Activated CD4-positive, CD25-positive, alpha-beta regulatory T cell (primary cell): ENCODE measurements around the gene USP13.
"Not testable (repeated sequence)": the region's sequence is repeated elsewhere in the genome, so short reads cannot be mapped to it uniquely, and the experiment has no call there.

Experiments used
- DNase-seq, 4 experiments: peaks; one replicate each; lab custom pipeline; 2025; lab: John Stamatoyannopoulos, UW

The USP13 gene, protein sequence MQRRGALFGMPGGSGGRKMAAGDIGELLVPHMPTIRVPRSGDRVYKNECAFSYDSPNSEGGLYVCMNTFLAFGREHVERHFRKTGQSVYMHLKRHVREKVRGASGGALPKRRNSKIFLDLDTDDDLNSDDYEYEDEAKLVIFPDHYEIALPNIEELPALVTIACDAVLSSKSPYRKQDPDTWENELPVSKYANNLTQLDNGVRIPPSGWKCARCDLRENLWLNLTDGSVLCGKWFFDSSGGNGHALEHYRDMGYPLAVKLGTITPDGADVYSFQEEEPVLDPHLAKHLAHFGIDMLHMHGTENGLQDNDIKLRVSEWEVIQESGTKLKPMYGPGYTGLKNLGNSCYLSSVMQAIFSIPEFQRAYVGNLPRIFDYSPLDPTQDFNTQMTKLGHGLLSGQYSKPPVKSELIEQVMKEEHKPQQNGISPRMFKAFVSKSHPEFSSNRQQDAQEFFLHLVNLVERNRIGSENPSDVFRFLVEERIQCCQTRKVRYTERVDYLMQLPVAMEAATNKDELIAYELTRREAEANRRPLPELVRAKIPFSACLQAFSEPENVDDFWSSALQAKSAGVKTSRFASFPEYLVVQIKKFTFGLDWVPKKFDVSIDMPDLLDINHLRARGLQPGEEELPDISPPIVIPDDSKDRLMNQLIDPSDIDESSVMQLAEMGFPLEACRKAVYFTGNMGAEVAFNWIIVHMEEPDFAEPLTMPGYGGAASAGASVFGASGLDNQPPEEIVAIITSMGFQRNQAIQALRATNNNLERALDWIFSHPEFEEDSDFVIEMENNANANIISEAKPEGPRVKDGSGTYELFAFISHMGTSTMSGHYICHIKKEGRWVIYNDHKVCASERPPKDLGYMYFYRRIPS

DNA sequence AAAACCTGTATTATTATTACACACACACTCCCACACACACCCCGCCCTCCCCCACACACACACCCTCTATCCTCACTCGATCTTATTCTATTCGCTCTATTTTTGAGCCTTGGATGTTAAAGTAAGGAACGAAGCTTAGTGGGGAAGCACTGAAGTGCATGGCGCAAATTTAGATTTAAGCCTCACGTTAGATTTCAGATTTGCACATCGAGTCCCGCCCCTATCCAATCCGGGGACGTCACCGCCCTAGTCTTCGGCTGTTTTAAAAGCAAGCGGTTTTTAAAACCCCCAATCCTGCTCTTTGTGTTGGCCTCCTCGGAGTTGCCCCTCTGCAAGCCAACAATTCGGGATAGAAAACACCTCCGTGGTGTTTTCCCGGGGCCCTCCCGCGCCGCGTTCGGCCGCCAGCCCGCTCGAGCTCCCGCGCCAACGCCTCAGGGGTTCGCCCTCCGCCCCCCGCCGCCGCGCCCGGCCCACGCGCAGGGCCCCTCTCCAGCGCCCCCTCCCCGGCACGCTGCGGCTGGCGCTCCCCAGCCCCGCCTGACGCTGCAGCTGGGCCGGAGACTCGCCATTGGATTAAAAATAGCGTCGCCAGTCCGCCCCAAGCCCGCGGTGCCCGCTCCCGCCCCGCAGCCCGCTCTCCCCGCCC is at the start of gene USP13:
Gene USP13, plus strand, starts transcription at position 594 of the 649 bp plus-strand sequence. CDS start 186 bp downstream, outside the sequence.
- peak; percentile 11 to 34 (median 22) for DNase-seq

- DNase-seq, result no peak
Measured at GRCh38 chr3:179603321-179603720, 49.5 kb upstream of the USP13 start.

- DNase-seq, result no peak
Measured at GRCh38 chr3:179603831-179604230, 49.0 kb upstream of the USP13 start.

GRCh38 chr3:179604321-179605078 is 48.3 kb upstream of the USP13 start, which contains the start of the genes MRPL47 and NDUFB5:
TSS of gene MRPL47 (minus strand) at chr3:179604638. CDS start at chr3:179604624, 14 bp downstream.
TSS of gene NDUFB5 (plus strand) at chr3:179604794. CDS start at chr3:179604816, 22 bp downstream.
- peak; percentile 78 to 87 (median 84) for DNase-seq

DNA sequence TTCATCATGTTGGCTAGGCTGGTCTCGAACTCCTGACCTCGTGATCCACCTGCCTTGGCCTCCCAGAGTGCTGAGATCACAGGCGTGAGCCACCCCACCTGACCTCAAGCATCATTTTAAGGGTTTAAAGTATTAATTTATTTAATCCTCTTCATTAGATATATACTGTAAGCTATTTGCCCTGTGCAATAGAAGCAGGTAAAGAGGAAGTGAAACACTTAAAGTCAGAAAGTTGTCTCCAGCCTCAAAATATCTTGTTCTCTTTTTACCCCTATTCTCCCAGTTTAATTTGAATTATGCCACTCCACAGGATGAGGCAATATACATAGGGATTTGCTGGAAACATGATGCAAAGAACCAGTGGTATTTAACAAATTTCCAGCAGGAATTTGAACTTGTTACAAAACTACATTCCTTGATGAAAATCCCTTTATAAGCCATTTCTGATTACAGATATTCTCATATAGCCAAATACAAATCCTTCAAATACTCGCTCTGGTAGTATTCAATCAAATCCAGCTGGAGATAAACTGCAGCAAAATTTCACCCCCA is 46.2 kb upstream of the USP13 start:
- no peak for DNase-seq

GRCh38 chr3:179608931-179609720 is 43.7 kb upstream of the USP13 start:
- no peak for DNase-seq

- DNase-seq, result no peak
Measured at GRCh38 chr3:179610066-179610465, 42.8 kb upstream of the USP13 start.

- DNase-seq, result no peak
Measured at GRCh38 chr3:179613807-179614206, 39.0 kb upstream of the USP13 start.

- no peak for DNase-seq
Measured at GRCh38 chr3:179615458-179616173, 37.2 kb upstream of the USP13 start.

DNA sequence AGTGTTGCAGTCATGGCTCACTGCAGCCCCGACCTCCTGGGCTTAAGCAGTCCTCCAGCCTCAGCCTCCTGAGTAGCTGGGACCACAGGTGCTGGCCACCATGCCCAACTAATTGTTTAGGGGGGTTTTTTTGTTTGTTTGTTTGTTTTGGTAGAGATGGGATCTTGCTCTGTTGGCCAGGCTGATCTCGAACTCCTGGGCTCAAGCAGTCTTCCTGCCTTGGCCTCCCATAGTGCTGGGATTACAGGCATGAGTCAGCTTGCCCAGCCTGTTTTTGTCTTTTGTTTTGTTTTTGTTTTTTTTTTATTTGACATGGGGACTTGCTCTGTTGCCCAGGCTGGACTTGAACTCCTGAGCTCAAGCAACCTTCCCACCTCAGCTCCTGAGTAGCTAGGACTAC is 30.8 kb upstream of the USP13 start:
- no peak for DNase-seq

GRCh38 chr3:179624451-179624850 is 28.4 kb upstream of the USP13 start:
- no peak for DNase-seq

GRCh38 chr3:179630753-179631451 is 21.9 kb upstream of the USP13 start:
- DNase-seq, result no peak

DNA sequence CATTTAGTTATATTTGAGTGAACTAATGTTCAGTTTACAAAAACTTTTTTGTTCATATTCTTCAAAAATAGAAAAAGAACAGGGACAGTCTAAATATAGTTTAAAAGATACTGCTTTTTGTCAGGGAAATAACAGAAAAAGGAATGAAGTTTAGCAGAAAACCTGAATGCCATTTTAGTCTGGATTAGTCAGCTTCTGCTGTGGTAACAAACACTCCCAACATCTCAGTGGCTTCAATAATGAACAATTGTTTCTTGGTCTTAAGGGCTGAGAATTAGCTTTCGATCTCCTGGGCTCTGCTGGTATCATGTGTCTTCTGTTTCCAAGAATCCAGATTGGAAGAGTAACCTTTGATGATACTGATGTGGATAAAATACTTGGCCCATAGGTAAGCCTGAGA is 12.4 kb upstream of the USP13 start:
- no peak for DNase-seq

DNA sequence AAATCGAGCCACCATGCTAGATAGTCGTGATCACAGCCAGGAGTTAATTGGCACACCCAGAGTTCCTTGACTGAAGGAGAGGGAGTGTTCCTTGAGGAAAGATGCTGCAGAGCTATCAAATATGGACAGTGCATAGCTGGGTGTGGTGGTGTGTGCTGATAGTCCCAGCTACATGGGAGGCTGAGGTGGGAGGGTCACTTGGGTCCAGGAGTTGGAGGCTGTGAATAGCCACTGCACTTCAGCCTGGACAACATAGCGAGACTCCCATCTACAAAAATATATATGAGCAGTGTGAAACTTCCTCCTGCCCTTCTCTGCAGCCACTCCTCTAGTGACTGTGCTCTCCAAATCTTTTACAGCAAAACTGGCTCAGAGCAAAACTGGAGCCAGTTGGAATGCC is 10.0 kb upstream of the USP13 start:
- no peak for DNase-seq

- not testable (repeated sequence) for DNase-seq
Measured at GRCh38 chr3:179643837-179644236, 9.0 kb upstream of the USP13 start.

DNA sequence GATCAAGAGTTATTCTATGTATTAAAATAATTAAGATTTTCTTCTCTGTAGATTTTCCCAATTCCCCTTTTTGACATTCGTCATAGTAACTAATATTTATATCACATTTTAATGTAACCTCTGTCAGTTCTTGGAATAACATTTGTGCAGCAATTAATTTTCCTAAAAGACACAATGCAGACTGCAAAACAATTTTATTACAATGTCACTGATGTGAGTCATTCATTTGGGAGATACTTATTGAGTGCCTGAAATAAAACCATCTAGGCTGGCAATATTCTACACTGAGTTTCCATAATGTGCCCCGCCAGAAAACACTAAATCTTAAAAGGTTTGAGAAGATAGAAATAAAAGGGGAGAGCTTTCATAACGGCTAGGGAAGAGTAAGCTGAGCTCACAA is 6.7 kb upstream of the USP13 start:
- no peak for DNase-seq

DNA sequence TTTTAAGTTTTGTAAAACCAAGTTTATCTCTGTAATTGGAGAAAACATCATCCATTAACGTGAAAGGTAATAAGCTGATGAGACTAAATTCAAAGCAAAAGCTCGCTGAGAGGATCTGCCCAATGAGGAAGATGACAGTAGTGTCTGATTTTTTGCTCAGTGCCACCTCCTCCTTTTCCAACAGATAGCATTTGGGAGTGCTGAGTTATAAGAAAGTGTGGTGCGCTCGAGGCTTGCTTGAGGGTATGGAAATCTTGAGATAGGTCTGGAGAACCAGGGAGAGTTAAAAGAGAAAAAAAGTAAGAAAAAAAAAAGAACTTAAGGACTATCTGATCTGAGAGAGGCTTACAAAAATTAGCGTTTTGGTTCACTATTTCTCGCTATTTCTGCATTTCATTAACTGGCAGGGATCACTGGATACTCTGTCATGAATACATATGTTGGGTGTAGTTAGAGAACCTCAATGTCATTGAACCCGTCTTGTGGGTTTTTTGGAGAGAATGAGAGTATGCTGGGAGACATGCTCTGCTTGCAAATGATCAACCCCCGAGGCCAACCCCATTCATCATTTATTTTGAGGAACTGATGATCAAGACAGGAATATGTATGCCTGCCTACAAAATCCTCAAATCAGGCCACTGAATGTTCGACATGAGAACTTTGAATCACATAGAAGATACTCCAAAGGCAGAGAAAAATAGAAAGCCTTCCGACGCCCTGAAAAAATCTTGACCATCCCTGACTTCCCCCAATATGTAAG is 973 bp upstream of the USP13 start:
- no peak for DNase-seq

DNA sequence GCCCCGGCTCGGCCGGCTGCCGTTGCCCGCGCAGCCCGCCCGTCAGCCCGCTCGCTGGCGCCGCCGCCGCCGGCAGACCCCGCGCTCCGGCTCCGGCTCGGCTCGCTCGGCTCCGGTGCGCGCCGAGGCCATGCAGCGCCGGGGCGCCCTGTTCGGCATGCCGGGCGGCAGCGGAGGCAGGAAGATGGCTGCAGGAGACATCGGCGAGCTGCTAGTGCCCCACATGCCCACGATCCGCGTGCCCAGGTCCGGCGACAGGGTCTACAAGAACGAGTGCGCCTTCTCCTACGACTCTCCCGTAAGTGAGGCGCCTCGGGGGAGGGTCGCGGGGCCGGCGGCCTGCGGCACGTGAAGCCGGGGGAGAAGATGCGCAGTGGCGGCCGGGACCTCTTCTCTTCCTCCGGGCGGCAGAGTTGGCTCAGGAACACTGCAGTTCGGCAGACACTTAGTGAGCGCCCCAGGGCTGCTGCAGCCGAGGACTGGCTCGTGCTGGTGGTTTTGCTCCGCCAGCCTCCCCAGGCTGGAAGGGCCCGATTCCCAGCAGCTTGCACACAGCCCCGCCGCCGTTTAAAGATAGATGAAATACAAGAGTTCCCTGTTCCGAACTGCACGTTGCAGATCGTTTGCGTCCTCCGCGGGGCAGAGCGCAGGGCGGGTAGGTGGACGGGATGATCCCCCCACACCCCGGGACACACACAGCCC is 407 bp downstream of the USP13 start:
- DNase-seq, result peak; percentile 16 to 36 (median 27)
